ENCODE measurements around the gene DPAGT1. TPM values are rescaled to one million over a fixed set of nuclear protein-coding genes. Genes with fewer than 3 reads are reported as not detected.
A peak's percentile ranks its signal among the peaks of the same experiment; 100 is the strongest.

Gene DPAGT1
- total RNA-seq, 1 donor from 2014 or later, result 18.2 TPM

DNA sequence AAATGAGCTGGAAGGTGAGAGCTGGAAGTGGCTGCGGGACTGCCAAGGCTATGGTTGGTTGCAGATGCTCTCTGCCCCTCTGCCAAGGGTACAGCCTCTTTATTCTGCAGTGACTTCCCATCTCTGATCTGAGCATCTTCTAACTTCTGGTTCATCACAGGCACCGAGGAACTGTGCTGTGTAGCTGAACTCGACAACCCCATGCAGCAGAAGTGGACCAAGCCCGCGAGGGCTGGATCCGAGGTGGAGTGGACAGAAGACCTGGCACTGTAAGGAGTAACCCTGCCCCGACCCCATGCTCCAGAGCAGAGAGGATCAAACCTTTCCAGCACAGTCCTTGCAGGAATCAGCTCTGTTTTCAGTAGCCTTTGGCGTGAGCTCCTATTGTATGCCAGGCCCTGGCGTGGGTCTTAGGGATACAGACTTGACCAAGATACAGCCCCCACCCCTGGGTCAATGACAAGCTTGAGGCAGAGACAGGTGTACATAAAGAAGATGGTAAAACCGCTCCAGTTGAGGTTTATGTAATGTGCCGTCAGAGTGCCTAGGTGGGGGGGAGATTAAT lies 9.8 kb upstream of the DPAGT1 start:
- DNase-seq (ENCODE audit: extremely low spot score in 2 of 2), result peak in 1 of 2 donors; percentile 81
- Histone ChIP-seq H3K9me3 (no peaks in the 10 kb centered on the region), H3K4me3 (no peak overlapping the region), H3K27me3 (no peaks in the 10 kb centered on the region), H3K36me3 (peaks cover 0 to 39% of the 10 kb centered on the region in 2 donors), H3K27ac (no peak overlapping the region), H3K4me1 (peaks cover 30% of the 10 kb centered on the region)
- intact Hi-C loops (cut with DNase I), result no loop called here
- no peak for TF ChIP-seq POLR2A (IDR thresholded peaks at IDR 0.05)
- no peak for TF ChIP-seq POLR2AphosphoS5 (IDR thresholded peaks at IDR 0.05; ENCODE audit: insufficient read depth in 1 of 2, low read depth in 1 of 2)
- no peak for TF ChIP-seq CTCF (IDR thresholded peaks at IDR 0.05)

DNA sequence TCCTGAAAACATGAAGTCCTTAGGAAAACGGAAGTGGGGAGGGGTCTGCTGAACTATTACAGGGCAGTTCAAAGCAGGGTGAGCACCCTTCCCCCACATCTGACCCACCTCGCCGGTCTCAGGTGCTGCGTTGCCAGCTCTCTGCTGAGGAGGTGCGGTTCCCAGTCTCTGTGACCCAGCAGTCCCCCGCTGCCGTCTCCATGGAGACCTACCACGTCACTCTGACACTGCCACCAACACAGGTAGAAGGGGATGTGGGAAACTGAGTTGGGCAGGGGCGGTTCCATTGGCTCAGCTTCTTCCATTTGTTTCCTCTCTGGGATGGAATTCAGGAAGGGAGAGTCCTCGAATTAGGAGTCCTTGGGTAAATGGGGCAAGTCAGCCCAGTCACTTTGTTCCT lies 8.8 kb upstream of the DPAGT1 start:
- H3K27ac ChIP-seq, result no peak overlapping the region
- TF ChIP-seq CTCF (IDR thresholded peaks at IDR 0.05) (no peak), POLR2AphosphoS5 (IDR thresholded peaks at IDR 0.05; ENCODE audit: insufficient read depth in 1 of 2, low read depth in 1 of 2) (no peak), POLR2A (IDR thresholded peaks at IDR 0.05) (no peak)
- no peak overlapping the region for H3K4me3 ChIP-seq
- H3K9me3 ChIP-seq, result no peaks in the 10 kb centered on the region
- intact Hi-C loops (cut with DNase I), result no loop called here
- H3K36me3 ChIP-seq, result peaks cover 0 to 39% of the 10 kb centered on the region in 2 donors
- peaks cover 35% of the 10 kb centered on the region for H3K4me1 ChIP-seq
- no peak for DNase-seq (ENCODE audit: extremely low spot score in 2 of 2)
- no peaks in the 10 kb centered on the region for H3K27me3 ChIP-seq

GRCh38 chr11:119109843-119110242 lies 8.2 kb upstream of the DPAGT1 start:
- Histone ChIP-seq H3K4me3 (no peak overlapping the region), H3K27me3 (no peaks in the 10 kb centered on the region), H3K27ac (no peak overlapping the region), H3K36me3 (peaks cover 0 to 39% of the 10 kb centered on the region in 2 donors), H3K4me1 (peaks cover 35% of the 10 kb centered on the region), H3K9me3 (no peaks in the 10 kb centered on the region)
- no peak for DNase-seq (ENCODE audit: extremely low spot score in 2 of 2)
- no peak for TF ChIP-seq POLR2A (IDR thresholded peaks at IDR 0.05)
- no peak for TF ChIP-seq POLR2AphosphoS5 (IDR thresholded peaks at IDR 0.05; ENCODE audit: insufficient read depth in 1 of 2, low read depth in 1 of 2)
- TF ChIP-seq CTCF (IDR thresholded peaks at IDR 0.05), result no peak
- intact Hi-C loops (cut with DNase I), result loop anchor here (10.0 kb wide), 1 partner anchor 225 kb away; the partner anchor contains the start of gene RNF26

DNA sequence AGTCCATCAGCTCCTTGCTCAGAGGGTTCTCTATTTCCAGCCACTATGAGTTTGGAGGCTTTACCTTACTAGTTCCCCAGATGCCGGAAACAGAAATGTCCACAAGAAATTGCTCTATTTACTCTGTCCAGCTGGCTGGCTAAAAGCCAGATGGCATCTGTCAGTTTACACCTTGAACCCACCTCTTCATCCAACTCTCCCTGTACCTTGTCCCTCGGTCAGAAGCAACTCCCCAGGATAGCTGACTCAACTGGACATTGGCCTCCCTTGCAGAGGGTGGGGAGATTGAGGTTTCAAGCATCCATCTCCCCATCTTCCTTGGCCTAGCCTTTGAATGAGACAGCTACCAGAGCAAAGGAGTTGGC lies 7.2 kb upstream of the DPAGT1 start:
- peak in 1 of 2 donors; percentile 75 for DNase-seq (ENCODE audit: extremely low spot score in 2 of 2)
- H3K36me3 ChIP-seq, result peaks cover 0 to 29% of the 10 kb centered on the region in 2 donors
- TF ChIP-seq CTCF (IDR thresholded peaks at IDR 0.05) (no peak), POLR2AphosphoS5 (IDR thresholded peaks at IDR 0.05; ENCODE audit: insufficient read depth in 1 of 2, low read depth in 1 of 2) (no peak), POLR2A (IDR thresholded peaks at IDR 0.05) (no peak)
- H3K27me3 ChIP-seq, result no peaks in the 10 kb centered on the region
- peaks cover 37% of the 10 kb centered on the region for H3K4me1 ChIP-seq
- intact Hi-C loops (cut with DNase I), result loop anchor here (10.0 kb wide), 1 partner anchor 226 kb away; the partner anchor contains the start of gene RNF26
- peak overlapping the region; percentile 76 to 98 for H3K4me3 ChIP-seq
- H3K9me3 ChIP-seq, result no peaks in the 10 kb centered on the region
- H3K27ac ChIP-seq, result no peak overlapping the region

DNA sequence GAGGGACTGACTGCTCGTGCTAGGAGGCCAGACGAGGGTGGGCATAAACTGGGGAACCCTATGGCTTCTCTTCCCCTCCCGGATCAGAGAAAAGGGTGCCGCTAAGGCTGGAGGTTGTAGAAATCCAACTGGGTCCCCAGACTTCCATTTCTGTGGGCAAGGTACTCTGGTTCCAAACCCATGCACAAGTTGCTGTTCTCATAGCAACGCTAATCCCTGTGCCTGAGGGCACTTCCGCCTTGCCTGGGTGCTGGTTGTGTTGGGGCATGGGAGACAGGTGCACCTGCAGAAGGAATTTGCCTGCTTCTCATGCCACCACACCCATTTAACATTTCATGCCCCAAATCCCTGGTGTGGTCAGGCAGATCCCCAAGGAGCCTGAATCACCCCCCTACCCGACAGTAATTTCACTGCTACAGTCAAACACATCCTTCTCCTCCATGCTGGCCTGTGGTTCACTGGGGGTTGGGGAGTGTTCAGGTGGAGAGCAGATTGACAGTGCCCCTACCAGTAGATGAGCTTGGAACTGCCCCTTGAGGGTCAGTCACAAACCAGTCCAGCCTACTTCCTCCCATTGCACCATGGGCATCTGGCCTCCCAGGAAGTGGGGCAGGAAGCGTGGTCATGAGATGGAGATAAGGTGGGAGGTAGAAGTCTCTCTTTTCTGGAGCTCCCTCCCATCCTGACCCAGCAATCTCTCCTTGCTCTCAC lies 6.6 kb upstream of the DPAGT1 start:
- Histone ChIP-seq H3K4me3 (peak overlapping the region; percentile 76 to 98), H3K36me3 (peaks cover 0 to 24% of the 10 kb centered on the region in 2 donors), H3K27ac (peak overlapping the region; percentile 76), H3K4me1 (peaks cover 42% of the 10 kb centered on the region), H3K27me3 (no peaks in the 10 kb centered on the region), H3K9me3 (no peaks in the 10 kb centered on the region)
- no peak for DNase-seq (ENCODE audit: extremely low spot score in 2 of 2)
- TF ChIP-seq POLR2A (IDR thresholded peaks at IDR 0.05) (no peak), POLR2AphosphoS5 (IDR thresholded peaks at IDR 0.05; ENCODE audit: insufficient read depth in 1 of 2, low read depth in 1 of 2) (no peak), CTCF (IDR thresholded peaks at IDR 0.05) (no peak)
- intact Hi-C loops (cut with DNase I), result loop anchor here (10.0 kb wide), 1 partner anchor 226 kb away; the partner anchor contains the start of gene RNF26
